Natural killer cell (primary cell): ENCODE measurements around the gene PRPSAP2. TPM values are rescaled to one million over a fixed set of nuclear protein-coding genes. Genes with fewer than 3 reads are reported as not detected.

Experiments
- ATAC-seq, 3 donors: fragments of 150-1000 bp in 2 of 3; fragments of 200-7000 bp in 1 of 3; cut with Tn5 transposase; 1 replicate in 1 of 3; 2 replicates in 2 of 3; pipeline ENCODE4 v1.10.0; 2021; ENCODE audit warnings: mild to moderate bottlenecking in 2 of 3, moderate library complexity in 2 of 3
- DNase-seq, 2 donors: peaks; one replicate each; pipeline versions ENCODE4 v3.0.0 to v3.0.0-alpha.2; 2013 to 2021; ENCODE audit warnings: mixed read lengths in 1 of 2
- H3K27ac ChIP-seq: one replicate; pipeline ENCODE4 v1.5.1; 2013; ENCODE audit warnings: mild to moderate bottlenecking, low read length
- H3K27me3 ChIP-seq: one replicate; pipeline ENCODE4 v1.6.1; 2013; ENCODE audit warnings: low read length; ENCODE audit not compliant: control insufficient read depth, insufficient read depth
- H3K36me3 ChIP-seq: one replicate; pipeline ENCODE4 v1.6.1; 2013; ENCODE audit warnings: low read length; ENCODE audit not compliant: control insufficient read depth, insufficient read depth
- H3K4me1 ChIP-seq: one replicate; pipeline ENCODE4 v1.6.1; 2013; ENCODE audit warnings: low read length; ENCODE audit not compliant: control insufficient read depth, insufficient read depth
- H3K4me3 ChIP-seq: one replicate; pipeline ENCODE4 v1.5.1; 2013; ENCODE audit warnings: low read length
- H3K9me3 ChIP-seq: one replicate; pipeline ENCODE4 v1.6.1; 2013; ENCODE audit warnings: low read length; ENCODE audit not compliant: control insufficient read depth, insufficient read depth
- H3K27ac Mint-ChIP-seq, 2 donors: one replicate each; pipeline ENCODE4 v1.8.0; 2022; ENCODE audit warnings: mild to moderate bottlenecking in 2 of 2, mixed read lengths in 2 of 2, moderate library complexity in 1 of 2
- H3K27me3 Mint-ChIP-seq, 2 donors: one replicate each; pipeline ENCODE4 v1.8.0; 2022; ENCODE audit warnings: low read depth in 2 of 2, mixed read lengths in 2 of 2
- H3K36me3 Mint-ChIP-seq: one replicate; pipeline ENCODE4 v1.8.0; 2022; ENCODE audit warnings: mixed read lengths
- H3K4me1 Mint-ChIP-seq, 2 donors: one replicate each; pipeline ENCODE4 v1.8.0; 2022; ENCODE audit warnings: mixed read lengths in 2 of 2
- H3K4me3 Mint-ChIP-seq: one replicate; pipeline ENCODE4 v1.8.0; 2022; ENCODE audit warnings: mild to moderate bottlenecking, moderate library complexity, mixed read lengths
- H3K9me3 Mint-ChIP-seq, 2 donors: one replicate each; pipeline ENCODE4 v1.8.0; 2022; ENCODE audit warnings: mixed read lengths in 2 of 2
- CTCF ChIP-seq: fragments of 200-600 bp; IDR thresholded peaks from one replicate; pipeline ENCODE4 v1.8.0; 2022; ENCODE audit warnings: antibody characterized with exemption
- WGBS: methylation state at CpG from one replicate; pipeline ENCODE4 v1.1.7; 2013; ENCODE audit warnings: missing lambda C conversion rate; ENCODE audit not compliant: insufficient coverage; 5-methylcytosine and 5-hydroxymethylcytosine counted together
- intact Hi-C: fragments of 100-400 bp; cut with micrococcal nuclease; formaldehyde crosslinking; loops from one replicate; pipeline ENCODE4 v1.14.2; 2022
- total RNA-seq, 4 donors: library from RNA; stranded (reverse); fragments of 120-200 nt in 1 of 4; gene quantifications; one replicate each; pipeline versions ENCODE4 v1.2.3 to v1.2.4, GENCODE V29; 2013 to 2022

The PRPSAP2 gene
- total RNA-seq, 3 donors from 2014 or later (not counting 1 experiment from before 2014, with no cell fraction given), result 33.4 to 48.2 (median 33.8) TPM

DNA sequence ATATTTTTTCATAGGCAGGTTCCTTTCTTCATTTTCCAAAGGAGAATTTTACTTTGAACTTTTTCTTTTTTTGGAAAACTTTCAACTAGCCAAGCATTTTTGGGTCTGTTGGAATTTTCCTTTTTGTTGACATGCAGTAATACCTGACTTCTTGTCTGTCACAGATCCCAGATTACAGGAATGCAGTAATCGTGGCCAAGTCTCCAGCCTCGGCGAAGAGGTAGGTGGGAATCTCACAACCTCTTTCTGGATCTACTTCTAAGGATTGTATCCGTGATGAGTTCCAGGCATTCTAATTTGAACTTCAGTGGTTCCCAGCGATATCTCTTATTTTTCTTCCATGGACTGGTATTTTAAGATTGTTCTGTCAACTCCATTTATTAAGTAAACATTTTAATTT, 31.7 kb downstream of the PRPSAP2 start:
- WGBS, result 93% methylated on average over 5 of the region's 5 CpGs
- no peaks in the 10 kb centered on the region for H3K27me3 Mint-ChIP-seq
- H3K36me3 Mint-ChIP-seq, result peaks cover 17% of the 10 kb centered on the region
- Histone ChIP-seq H3K27ac (no peak overlapping the region), H3K4me1 (no peaks in the 10 kb centered on the region), H3K4me3 (no peak overlapping the region), H3K36me3 (peaks cover 25% of the 10 kb centered on the region), H3K9me3 (no peaks in the 10 kb centered on the region), H3K27me3 (no peaks in the 10 kb centered on the region)
- no peaks in the 10 kb centered on the region for H3K9me3 Mint-ChIP-seq
- H3K4me3 Mint-ChIP-seq, result no peak overlapping the region
- intact Hi-C loops, result no loop called here
- no peaks in the 10 kb centered on the region for H3K4me1 Mint-ChIP-seq
- TF ChIP-seq CTCF, result no peak
- DNase-seq (no peak), ATAC-seq (no peak)
- no peak overlapping the region for H3K27ac Mint-ChIP-seq

DNA sequence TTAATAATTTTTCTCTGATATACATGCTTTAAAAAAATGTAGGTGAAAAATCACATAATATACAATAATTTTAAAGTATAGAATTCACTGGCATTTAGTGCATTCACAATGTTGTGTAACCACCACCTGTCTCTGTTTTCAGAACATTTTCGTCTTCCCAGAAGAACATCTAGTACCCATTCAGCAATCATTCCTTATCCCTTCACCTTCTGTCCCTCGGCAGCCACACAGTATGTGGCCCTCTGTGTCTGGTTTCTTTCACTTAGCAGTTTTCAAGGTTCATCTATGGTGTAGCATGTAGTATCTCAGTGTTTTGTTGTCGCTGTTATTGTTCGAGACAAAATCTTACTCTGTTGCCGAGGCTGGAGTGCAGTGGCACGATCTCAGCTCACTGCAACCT, 33.6 kb downstream of the PRPSAP2 start:
- Mint-ChIP-seq H3K36me3 (peaks cover 9% of the 10 kb centered on the region), H3K9me3 (no peaks in the 10 kb centered on the region), H3K27ac (no peak overlapping the region), H3K4me3 (no peak overlapping the region), H3K27me3 (no peaks in the 10 kb centered on the region), H3K4me1 (no peaks in the 10 kb centered on the region)
- Histone ChIP-seq H3K27ac (no peak overlapping the region), H3K9me3 (no peaks in the 10 kb centered on the region), H3K4me1 (no peaks in the 10 kb centered on the region), H3K27me3 (no peaks in the 10 kb centered on the region), H3K36me3 (peaks cover 23% of the 10 kb centered on the region), H3K4me3 (no peak overlapping the region)
- DNase-seq, result no peak
- WGBS, result 95% methylated on average over 6 of the region's 6 CpGs
- no peak for ATAC-seq
- intact Hi-C loops, result no loop called here
- TF ChIP-seq CTCF, result no peak

- ATAC-seq (no peak), DNase-seq (no peak)
- 100% methylated on average over 1 of the region's 1 CpG for WGBS
- peaks cover 9% of the 10 kb centered on the region for H3K36me3 ChIP-seq
- H3K36me3 Mint-ChIP-seq, result no peaks in the 10 kb centered on the region
- peaks cover 18% of the 10 kb centered on the region for H3K4me1 ChIP-seq
- no peaks in the 10 kb centered on the region for H3K9me3 ChIP-seq
- H3K27me3 Mint-ChIP-seq, result peaks cover 0 to 8% of the 10 kb centered on the region in 2 donors
- no peak overlapping the region for H3K27ac Mint-ChIP-seq
- intact Hi-C loops, result no loop called here
- peaks cover 17 to 19% of the 10 kb centered on the region in 2 donors for H3K4me1 Mint-ChIP-seq
- no peak overlapping the region for H3K4me3 Mint-ChIP-seq
- no peak overlapping the region for H3K27ac ChIP-seq
- TF ChIP-seq CTCF, result no peak
- H3K27me3 ChIP-seq, result no peaks in the 10 kb centered on the region
- no peak overlapping the region for H3K4me3 ChIP-seq
- no peaks in the 10 kb centered on the region for H3K9me3 Mint-ChIP-seq
These were observed 38.2 kb downstream of the PRPSAP2 start for GRCh38 chr17:18896146-18896545.

DNA sequence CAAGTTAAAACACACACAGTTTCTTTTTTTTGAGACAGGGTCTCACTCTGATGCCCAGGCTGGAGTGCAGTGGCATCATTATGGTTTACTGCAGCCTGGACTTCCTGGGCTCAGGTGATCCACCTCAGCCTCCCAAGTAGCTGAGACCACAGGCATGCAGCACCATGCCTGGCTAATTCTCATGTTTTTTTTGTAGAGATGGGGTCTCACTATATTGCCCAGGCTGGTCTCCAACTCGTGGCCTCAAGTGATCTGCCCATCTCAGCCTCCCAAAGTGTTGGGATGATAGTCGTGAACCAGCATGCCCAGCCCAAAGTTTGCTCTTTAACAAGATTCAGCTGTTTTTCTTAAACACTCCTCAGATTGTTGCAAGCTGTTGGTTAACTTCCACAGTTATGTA, 39.0 kb downstream of the PRPSAP2 start:
- intact Hi-C loops, result no loop called here
- Mint-ChIP-seq H3K9me3 (no peaks in the 10 kb centered on the region), H3K4me3 (no peak overlapping the region), H3K36me3 (no peaks in the 10 kb centered on the region), H3K27me3 (peaks cover 0 to 8% of the 10 kb centered on the region in 2 donors), H3K4me1 (peaks cover 25 to 27% of the 10 kb centered on the region in 2 donors), H3K27ac (no peak overlapping the region)
- H3K27ac ChIP-seq, result no peak overlapping the region
- DNase-seq (no peak), ATAC-seq (no peak)
- no peaks in the 10 kb centered on the region for H3K9me3 ChIP-seq
- TF ChIP-seq CTCF, result no peak
- H3K27me3 ChIP-seq, result no peaks in the 10 kb centered on the region
- no peak overlapping the region for H3K4me3 ChIP-seq
- H3K4me1 ChIP-seq, result peaks cover 26% of the 10 kb centered on the region
- H3K36me3 ChIP-seq, result peaks cover 6% of the 10 kb centered on the region
- 87% methylated on average over 2 of the region's 2 CpGs for WGBS
